ENCODE measurements around the gene PPIG.

DNA sequence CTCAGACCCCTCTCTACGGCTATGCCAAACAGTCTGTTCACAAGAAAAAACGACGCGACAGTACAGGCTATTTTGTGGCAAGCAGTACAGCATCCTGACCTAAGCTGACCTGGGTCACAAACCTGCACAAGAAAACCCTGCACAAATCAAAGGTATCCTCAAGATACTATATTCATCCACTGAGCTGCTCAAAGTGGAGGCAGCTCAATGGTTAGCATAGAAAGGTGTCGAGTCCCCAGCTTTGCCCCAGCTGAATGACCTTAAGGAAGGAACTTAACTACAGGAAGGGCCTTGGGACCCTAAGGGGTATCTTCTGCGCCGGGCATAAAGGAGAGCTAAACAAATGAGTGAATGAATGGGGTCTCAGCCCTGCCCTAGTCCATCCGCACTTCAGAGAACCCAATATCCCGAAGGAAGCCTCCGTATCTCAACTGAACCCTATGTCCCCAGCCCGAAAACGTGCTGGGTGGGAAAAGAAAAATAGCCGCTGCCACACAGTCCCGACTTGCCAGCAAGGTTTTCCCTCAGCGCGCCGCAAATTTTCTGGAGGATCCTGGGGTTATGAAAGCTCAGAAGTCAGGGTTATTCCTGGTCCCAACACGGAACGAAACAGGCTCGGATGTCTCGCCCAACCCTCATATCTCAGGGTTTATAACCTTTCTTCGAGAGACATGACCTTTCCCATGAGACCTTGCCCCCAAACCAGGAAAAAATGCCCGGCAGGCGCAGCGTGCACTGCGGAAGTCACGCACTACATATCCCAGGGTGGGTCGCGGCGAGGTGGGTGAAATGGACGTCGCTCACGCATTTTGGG is 10.8 kb upstream of the PPIG start, which contains the start of gene FASTKD1:
- TF ChIP-seq EZH2 (IDR thresholded peaks at IDR 0.05; ENCODE audit: low read length, unreplicated experiment): no peak
- TF ChIP-seq, protein P1, sequence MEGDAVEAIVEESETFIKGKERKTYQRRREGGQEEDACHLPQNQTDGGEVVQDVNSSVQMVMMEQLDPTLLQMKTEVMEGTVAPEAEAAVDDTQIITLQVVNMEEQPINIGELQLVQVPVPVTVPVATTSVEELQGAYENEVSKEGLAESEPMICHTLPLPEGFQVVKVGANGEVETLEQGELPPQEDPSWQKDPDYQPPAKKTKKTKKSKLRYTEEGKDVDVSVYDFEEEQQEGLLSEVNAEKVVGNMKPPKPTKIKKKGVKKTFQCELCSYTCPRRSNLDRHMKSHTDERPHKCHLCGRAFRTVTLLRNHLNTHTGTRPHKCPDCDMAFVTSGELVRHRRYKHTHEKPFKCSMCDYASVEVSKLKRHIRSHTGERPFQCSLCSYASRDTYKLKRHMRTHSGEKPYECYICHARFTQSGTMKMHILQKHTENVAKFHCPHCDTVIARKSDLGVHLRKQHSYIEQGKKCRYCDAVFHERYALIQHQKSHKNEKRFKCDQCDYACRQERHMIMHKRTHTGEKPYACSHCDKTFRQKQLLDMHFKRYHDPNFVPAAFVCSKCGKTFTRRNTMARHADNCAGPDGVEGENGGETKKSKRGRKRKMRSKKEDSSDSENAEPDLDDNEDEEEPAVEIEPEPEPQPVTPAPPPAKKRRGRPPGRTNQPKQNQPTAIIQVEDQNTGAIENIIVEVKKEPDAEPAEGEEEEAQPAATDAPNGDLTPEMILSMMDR (conservative IDR thresholded peaks at IDR 0.05; ENCODE audit: low read depth, low read length): no peak
- no peak for TF ChIP-seq EZH2phosphoT487 (IDR thresholded peaks at IDR 0.05; ENCODE audit: borderline replicate concordance, low read length)
